ENCODE measurements around the gene TXLNA.

DNA sequence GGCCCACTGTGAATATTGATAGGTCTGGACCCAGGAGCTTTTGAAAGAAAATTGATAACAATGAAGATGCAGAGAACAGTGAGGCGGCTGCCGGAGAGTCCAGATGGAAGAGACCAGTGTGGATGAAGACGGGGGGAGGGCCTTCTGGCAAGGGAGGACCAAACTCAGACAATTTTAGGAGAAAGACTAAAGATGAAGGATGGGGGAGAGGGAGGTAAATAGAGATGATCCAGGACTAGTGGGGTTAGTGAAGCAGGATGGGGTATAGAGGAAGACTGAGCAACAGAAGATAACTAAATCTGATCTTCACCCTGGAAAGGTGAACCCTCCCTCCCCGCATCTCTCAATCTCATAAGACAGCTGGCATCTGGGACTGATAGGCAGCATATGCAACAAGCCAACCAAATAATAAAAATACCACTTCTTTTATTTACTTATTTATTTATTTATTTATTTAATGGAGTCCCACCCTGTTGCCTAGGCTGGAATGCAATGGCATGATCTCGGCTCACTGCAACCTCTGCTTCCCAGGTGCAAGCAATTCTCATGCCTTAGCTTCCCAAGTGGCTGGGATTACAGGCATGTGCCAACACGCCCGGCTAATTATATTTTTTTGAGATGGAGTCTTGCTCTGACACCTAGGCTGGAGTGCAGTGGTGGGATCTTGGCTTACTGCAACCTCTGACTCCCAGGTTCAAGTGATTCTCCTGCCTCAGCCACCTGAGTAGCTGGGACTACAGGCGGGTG is 53.3 kb downstream of the TXLNA start:
- TF ChIP-seq, protein P1, sequence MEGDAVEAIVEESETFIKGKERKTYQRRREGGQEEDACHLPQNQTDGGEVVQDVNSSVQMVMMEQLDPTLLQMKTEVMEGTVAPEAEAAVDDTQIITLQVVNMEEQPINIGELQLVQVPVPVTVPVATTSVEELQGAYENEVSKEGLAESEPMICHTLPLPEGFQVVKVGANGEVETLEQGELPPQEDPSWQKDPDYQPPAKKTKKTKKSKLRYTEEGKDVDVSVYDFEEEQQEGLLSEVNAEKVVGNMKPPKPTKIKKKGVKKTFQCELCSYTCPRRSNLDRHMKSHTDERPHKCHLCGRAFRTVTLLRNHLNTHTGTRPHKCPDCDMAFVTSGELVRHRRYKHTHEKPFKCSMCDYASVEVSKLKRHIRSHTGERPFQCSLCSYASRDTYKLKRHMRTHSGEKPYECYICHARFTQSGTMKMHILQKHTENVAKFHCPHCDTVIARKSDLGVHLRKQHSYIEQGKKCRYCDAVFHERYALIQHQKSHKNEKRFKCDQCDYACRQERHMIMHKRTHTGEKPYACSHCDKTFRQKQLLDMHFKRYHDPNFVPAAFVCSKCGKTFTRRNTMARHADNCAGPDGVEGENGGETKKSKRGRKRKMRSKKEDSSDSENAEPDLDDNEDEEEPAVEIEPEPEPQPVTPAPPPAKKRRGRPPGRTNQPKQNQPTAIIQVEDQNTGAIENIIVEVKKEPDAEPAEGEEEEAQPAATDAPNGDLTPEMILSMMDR (IDR thresholded peaks at IDR 0.05) = no peak
- TF ChIP-seq POLR2A (IDR thresholded peaks at IDR 0.05) = no peak
